Ishikawa (cell line): ENCODE measurements around the gene USP50.

Experiments used
- CEBPB ChIP-seq: IDR thresholded peaks from 2 replicates; pipeline ENCODE4 v1.6.1; 2012
- CREB1 ChIP-seq: IDR thresholded peaks from 2 replicates; pipeline ENCODE4 v1.6.1; 2012; ENCODE audit warnings: low read depth
- EGR1 ChIP-seq: IDR thresholded peaks from 2 replicates; pipeline ENCODE4 v1.6.1; 2012
- EP300 ChIP-seq: IDR thresholded peaks from 2 replicates; pipeline ENCODE4 v1.6.1; 2012; ENCODE audit warnings: borderline replicate concordance
- FOXM1 ChIP-seq: IDR thresholded peaks from 2 replicates; pipeline ENCODE4 v1.6.1; 2012; ENCODE audit warnings: low read depth, borderline replicate concordance
- NFIC ChIP-seq: IDR thresholded peaks from 2 replicates; pipeline ENCODE4 v1.6.1; 2012
- RAD21 ChIP-seq: IDR thresholded peaks from 2 replicates; pipeline ENCODE4 v1.6.1; 2012; ENCODE audit warnings: low read depth
- TAF1 ChIP-seq: IDR thresholded peaks from 2 replicates; pipeline ENCODE4 v1.6.1; 2012; ENCODE audit warnings: low read depth, mild to moderate bottlenecking
- TCF12 ChIP-seq: IDR thresholded peaks from 2 replicates; pipeline ENCODE4 v1.6.1; 2012; ENCODE audit warnings: low read depth
- TEAD4 ChIP-seq: IDR thresholded peaks from 2 replicates; pipeline ENCODE4 v1.6.1; 2012
- YY1 ChIP-seq: IDR thresholded peaks from 2 replicates; pipeline ENCODE4 v1.6.1; 2012; ENCODE audit warnings: low read depth
- ZBTB7A ChIP-seq: IDR thresholded peaks from 2 replicates; pipeline ENCODE4 v1.6.1; 2012; ENCODE audit warnings: low read depth
- TF ChIP-seq, protein P1 (sequence below): IDR thresholded peaks from 2 replicates; pipeline ENCODE4 v1.6.1; 2012
- TF ChIP-seq, protein P2 (sequence below): IDR thresholded peaks from 2 replicates; pipeline ENCODE4 v1.6.1; 2012; ENCODE audit warnings: low read depth, mild to moderate bottlenecking
- TF ChIP-seq, protein P3 (sequence below): IDR thresholded peaks from 2 replicates; pipeline ENCODE4 v1.6.1; 2012

Gene USP50

DNA sequence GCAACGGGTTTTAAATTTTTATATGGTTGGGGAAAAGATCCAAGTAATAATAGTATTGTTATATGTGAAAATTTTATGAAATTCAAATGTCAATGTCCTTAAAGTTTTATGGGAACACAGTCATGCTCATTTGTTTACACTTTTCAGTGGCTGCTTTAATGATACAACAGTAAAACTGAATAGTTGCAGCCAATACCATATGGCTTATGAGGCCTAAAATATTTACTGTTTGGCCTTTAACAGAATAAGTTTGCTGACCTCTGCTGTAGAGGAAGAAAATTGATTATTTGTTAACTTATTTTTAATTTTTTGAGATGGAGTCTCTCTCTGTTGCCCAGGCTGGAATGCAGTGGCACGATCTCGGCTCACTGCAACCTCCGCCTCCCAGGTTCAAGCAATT, 44.7 kb downstream of the USP50 start:
- TF ChIP-seq EGR1: no peak
- TF ChIP-seq NFIC: no peak
- no peak for TF ChIP-seq CEBPB
- TF ChIP-seq, protein P1, sequence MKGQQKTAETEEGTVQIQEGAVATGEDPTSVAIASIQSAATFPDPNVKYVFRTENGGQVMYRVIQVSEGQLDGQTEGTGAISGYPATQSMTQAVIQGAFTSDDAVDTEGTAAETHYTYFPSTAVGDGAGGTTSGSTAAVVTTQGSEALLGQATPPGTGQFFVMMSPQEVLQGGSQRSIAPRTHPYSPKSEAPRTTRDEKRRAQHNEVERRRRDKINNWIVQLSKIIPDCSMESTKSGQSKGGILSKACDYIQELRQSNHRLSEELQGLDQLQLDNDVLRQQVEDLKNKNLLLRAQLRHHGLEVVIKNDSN: no peak

DNA sequence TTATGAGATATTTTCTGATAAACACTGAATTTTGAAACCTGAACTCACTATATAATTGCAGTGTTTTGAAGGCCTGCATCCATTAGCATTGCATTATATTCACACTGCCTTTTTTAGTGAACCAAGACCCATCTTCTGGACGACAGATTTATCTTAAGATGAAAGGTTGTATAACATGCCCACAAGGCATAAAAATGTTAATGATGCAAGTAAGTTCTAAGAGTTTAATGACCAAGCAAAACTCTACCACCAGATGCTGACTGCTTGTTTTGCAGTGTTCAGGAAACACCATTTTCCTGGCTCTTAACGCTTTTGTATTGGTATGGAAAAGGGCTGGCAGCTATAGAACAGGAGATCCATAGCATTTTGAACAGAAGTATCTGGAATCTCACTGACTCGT, 46.1 kb downstream of the USP50 start:
- TF ChIP-seq CREB1 (no peak), ZBTB7A (no peak), RAD21 (no peak), FOXM1 (no peak), NFIC (no peak), TAF1 (no peak), TEAD4 (no peak)
- TF ChIP-seq, protein P1: no peak
- TF ChIP-seq, protein P2, sequence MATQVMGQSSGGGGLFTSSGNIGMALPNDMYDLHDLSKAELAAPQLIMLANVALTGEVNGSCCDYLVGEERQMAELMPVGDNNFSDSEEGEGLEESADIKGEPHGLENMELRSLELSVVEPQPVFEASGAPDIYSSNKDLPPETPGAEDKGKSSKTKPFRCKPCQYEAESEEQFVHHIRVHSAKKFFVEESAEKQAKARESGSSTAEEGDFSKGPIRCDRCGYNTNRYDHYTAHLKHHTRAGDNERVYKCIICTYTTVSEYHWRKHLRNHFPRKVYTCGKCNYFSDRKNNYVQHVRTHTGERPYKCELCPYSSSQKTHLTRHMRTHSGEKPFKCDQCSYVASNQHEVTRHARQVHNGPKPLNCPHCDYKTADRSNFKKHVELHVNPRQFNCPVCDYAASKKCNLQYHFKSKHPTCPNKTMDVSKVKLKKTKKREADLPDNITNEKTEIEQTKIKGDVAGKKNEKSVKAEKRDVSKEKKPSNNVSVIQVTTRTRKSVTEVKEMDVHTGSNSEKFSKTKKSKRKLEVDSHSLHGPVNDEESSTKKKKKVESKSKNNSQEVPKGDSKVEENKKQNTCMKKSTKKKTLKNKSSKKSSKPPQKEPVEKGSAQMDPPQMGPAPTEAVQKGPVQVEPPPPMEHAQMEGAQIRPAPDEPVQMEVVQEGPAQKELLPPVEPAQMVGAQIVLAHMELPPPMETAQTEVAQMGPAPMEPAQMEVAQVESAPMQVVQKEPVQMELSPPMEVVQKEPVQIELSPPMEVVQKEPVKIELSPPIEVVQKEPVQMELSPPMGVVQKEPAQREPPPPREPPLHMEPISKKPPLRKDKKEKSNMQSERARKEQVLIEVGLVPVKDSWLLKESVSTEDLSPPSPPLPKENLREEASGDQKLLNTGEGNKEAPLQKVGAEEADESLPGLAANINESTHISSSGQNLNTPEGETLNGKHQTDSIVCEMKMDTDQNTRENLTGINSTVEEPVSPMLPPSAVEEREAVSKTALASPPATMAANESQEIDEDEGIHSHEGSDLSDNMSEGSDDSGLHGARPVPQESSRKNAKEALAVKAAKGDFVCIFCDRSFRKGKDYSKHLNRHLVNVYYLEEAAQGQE: no peak

DNA sequence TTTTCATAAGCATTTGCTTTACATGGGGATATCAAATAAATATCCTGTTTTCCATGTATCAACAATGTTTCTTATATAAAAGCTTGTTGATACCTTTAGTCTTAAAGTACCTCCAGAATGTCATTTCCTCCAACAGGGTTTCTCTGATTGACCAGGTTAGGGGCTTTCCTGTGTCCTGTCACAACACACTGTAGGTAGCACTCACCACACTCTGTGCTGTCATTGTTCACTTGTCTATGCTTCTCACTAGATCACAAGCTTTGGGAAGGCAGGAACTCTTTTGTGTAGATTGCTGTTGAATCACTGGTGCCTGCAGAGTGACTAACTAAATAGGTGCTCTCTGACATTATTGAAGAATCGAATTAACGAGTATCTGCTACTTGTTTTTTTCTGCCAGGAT, 49.8 kb downstream of the USP50 start:
- TF ChIP-seq, protein P2: no peak
- TF ChIP-seq TCF12 (no peak), ZBTB7A (no peak), TAF1 (no peak), TEAD4 (no peak), CEBPB (no peak), EP300 (no peak), FOXM1 (no peak), RAD21 (no peak), NFIC (no peak), CREB1 (no peak), YY1 (no peak)
- TF ChIP-seq, protein P3, sequence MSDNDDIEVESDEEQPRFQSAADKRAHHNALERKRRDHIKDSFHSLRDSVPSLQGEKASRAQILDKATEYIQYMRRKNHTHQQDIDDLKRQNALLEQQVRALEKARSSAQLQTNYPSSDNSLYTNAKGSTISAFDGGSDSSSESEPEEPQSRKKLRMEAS: no peak

DNA sequence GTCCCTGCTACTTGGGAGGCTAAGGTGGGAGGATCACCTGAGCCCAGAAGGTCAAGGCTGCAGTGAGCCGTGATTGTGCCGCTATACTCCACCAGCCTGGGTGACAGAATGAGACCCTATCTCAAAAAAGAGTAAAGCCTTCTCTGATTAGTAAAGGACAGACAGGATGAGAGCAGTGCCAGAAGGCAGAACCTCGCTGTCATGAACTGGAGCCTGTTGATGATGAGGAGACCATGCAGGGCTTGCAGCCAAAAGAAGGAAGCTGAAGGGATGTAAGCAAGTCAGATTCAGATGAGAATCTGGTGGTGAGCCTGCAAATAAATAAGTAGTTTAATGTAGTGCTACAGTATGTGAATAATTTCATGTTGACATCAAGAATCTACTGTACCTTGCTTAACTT, 52.8 kb downstream of the USP50 start:
- TF ChIP-seq FOXM1 (no peak), CEBPB (no peak), TAF1 (no peak), TEAD4 (no peak), ZBTB7A (no peak), EGR1 (no peak), CREB1 (no peak), YY1 (no peak)
- TF ChIP-seq, protein P3: no peak

DNA sequence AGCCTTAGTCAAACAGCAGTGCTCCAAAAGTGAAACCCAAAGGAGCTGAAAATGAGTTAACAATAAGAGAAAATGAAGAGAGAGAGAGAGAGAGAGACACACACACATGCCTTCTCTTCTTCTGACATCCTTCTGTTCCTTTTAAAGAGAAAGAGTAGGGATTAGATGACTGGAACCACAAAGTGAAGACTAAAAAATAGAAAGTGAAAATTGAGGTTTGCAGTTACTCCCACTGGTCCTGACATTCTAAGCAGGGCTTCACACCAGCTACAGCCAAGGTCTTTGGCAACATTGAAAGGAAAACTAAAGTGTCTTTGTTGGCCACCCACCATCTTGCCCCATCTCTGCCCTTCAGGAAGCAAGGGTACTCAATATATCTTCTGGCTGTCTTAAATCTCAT, 59.2 kb downstream of the USP50 start:
- TF ChIP-seq CEBPB: no peak
- TF ChIP-seq CREB1: no peak
- no peak for TF ChIP-seq RAD21
- TF ChIP-seq EGR1: no peak
- no peak for TF ChIP-seq YY1
- no peak for TF ChIP-seq NFIC
- no peak for TF ChIP-seq EP300
- no peak for TF ChIP-seq ZBTB7A

DNA sequence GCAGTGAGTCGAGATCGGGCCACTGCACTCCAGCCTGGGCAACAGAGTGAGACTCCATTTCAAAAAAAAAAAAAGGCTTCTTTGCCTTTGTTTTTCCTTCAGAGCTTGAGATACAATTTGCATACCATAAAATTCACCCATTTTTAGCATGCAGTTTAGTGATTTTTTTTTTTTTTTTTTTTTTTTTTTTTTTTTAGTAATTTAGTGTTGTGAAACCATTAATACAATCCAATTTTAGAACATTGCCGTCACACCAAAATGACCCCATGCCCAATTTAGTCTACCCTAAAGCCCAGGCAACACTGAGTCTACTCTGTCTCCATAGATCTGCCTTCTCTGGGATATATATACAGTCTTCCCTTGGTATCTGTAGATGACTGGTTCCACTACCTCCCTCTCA, 61.1 kb downstream of the USP50 start:
- TF ChIP-seq ZBTB7A: no peak
- TF ChIP-seq, protein P3: no peak
- no peak for TF ChIP-seq TCF12
- TF ChIP-seq CEBPB: no peak
- no peak for TF ChIP-seq YY1
- TF ChIP-seq, protein P2: no peak
- no peak for TF ChIP-seq NFIC
- no peak for TF ChIP-seq FOXM1
- TF ChIP-seq, protein P1: no peak
- no peak for TF ChIP-seq EGR1
- TF ChIP-seq EP300: no peak
- TF ChIP-seq CREB1: no peak
- no peak for TF ChIP-seq TEAD4
- no peak for TF ChIP-seq RAD21
- no peak for TF ChIP-seq TAF1
